NCI-H526 treated with DMSO at 0.1 percent for 48 hours (cell line): ENCODE measurements around the gene SLC9A5.
A peak's percentile ranks its signal among the peaks of the same experiment; 100 is the strongest.

Experiments
- DNase-seq: peaks from one replicate; lab custom pipeline; 2025; lab: John Stamatoyannopoulos, UW

SLC9A5 gene

GRCh38 chr16:67248401-67249177, at the start of gene SLC9A5:
SLC9A5 (plus strand) TSS chr16:67248979; CDS start chr16:67249015, 36 bp downstream.
- no peak for DNase-seq

- peak; percentile 1 for DNase-seq
Observed at GRCh38 chr16:67199011-67199807, 49.6 kb upstream of the SLC9A5 start, which contains the start of gene ELMO3. ELMO3 (plus strand) TSS chr16:67199131; CDS start chr16:67199327, 196 bp downstream.

GRCh38 chr16:67199808-67200198, 49.0 kb upstream of the SLC9A5 start:
- no peak for DNase-seq

GRCh38 chr16:67200491-67200890, 48.3 kb upstream of the SLC9A5 start:
- DNase-seq, result no peak

- no peak for DNase-seq
Observed at GRCh38 chr16:67201411-67202345, 47.1 kb upstream of the SLC9A5 start.

- DNase-seq, result no peak
Observed at GRCh38 chr16:67202426-67202825, 46.4 kb upstream of the SLC9A5 start.

GRCh38 chr16:67202956-67203493, 45.8 kb upstream of the SLC9A5 start:
- no peak for DNase-seq

GRCh38 chr16:67204076-67204475, 44.7 kb upstream of the SLC9A5 start:
- DNase-seq, result no peak

- no peak for DNase-seq
Observed at GRCh38 chr16:67206129-67206837, 42.5 kb upstream of the SLC9A5 start.

- no peak for DNase-seq
Observed at GRCh38 chr16:67206838-67207248, 41.9 kb upstream of the SLC9A5 start.

GRCh38 chr16:67207249-67208091, 41.3 kb upstream of the SLC9A5 start:
- DNase-seq, result no peak

GRCh38 chr16:67208154-67208896, 40.5 kb upstream of the SLC9A5 start:
- no peak for DNase-seq

GRCh38 chr16:67209565-67209964, 39.2 kb upstream of the SLC9A5 start:
- no peak for DNase-seq

- DNase-seq, result no peak
Observed at GRCh38 chr16:67210069-67210937, 38.5 kb upstream of the SLC9A5 start.

GRCh38 chr16:67211674-67212073, 37.1 kb upstream of the SLC9A5 start:
- DNase-seq, result no peak

- no peak for DNase-seq
Observed at GRCh38 chr16:67212766-67213165, 36.0 kb upstream of the SLC9A5 start.

GRCh38 chr16:67213197-67214019, 35.4 kb upstream of the SLC9A5 start:
- DNase-seq, result no peak

GRCh38 chr16:67215706-67216105, 33.1 kb upstream of the SLC9A5 start:
- no peak for DNase-seq
